ENCODE measurements around the gene KCNK7.

Gene KCNK7

DNA sequence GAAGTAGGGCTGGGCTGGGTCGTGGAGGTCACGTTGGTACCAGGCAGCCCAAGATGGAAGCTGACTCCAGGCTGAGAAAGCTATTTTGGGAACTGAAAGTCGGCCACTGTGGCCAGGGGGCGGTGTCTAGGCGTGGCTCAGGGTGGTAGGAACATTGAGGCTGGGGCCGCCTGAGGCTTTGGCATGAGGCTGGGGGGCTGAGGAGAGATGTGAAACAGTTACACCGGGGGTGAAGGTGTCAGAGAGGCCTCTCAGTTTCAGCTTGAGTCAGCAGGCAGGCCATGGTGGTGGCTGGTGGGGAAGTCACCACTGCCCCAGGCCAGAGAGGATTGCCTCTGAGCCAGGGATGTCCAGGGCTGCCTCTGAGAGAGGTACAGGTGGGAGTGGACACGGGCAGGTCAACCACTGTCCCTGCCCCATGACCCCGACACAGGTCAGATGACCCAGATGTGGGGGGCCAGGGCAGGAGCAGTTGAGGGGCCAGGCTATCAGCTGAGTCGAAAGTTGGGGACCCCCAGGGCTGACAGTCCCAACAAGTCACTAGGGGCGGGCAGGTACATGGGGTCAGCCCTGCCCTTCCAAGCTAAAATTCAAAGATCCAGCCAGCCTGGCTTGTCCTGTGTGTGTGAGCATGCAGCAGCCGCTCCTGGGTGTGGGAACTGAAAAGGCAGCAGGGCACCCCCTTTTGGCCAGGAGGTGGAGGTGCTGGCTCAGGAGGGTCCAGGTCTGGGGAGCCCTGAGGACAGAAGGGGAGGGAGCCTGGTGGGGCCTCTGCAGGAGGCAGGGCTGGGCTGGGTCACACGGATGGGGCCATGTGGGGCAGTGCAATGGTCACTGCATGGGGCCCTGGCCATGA lies 7.2 kb downstream of the KCNK7 start:
- no peak for DNase-seq (ENCODE audit: low read depth, low spot score)

DNA sequence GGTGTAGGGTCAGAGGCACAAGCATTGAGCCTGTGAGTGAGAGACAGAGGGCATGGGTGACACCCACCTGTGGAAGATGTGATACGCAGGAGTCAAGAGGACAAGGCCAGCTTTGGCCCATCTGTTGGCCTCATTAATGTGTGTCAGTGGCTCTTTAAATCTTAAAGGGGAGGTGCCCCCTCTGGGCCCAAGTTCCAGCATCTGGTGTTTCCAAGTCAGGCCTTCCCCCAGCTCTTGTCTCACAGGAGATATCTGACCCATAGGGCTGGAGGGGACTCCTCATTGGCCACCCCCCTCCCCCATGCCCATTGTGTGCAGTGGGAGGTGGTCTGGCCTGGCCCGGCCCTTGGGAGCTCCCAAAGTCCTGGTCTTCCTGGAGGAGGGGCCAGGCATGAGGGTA lies 8.9 kb downstream of the KCNK7 start:
- no peak for DNase-seq (ENCODE audit: low read depth, low spot score)

DNA sequence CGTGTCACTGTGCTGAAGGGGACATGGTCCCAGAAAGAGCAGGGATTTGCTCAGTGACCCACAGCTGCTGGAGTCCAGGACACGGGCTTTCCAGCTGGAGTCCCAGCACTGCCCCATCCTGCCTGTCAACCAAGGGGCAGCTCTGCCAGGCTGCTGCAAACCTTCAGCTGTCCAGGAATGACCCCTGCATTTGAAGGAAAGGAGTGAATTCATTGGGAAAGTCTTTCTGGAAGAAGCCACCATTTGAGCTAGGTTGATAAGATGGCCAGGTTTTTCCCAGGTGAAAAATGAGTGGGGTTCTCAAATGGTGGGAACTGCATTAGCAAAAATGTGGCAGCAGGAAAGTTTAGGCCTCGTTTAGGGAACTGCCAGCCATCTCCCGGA lies 9.4 kb downstream of the KCNK7 start:
- no peak for DNase-seq (ENCODE audit: low read depth, low spot score)

DNA sequence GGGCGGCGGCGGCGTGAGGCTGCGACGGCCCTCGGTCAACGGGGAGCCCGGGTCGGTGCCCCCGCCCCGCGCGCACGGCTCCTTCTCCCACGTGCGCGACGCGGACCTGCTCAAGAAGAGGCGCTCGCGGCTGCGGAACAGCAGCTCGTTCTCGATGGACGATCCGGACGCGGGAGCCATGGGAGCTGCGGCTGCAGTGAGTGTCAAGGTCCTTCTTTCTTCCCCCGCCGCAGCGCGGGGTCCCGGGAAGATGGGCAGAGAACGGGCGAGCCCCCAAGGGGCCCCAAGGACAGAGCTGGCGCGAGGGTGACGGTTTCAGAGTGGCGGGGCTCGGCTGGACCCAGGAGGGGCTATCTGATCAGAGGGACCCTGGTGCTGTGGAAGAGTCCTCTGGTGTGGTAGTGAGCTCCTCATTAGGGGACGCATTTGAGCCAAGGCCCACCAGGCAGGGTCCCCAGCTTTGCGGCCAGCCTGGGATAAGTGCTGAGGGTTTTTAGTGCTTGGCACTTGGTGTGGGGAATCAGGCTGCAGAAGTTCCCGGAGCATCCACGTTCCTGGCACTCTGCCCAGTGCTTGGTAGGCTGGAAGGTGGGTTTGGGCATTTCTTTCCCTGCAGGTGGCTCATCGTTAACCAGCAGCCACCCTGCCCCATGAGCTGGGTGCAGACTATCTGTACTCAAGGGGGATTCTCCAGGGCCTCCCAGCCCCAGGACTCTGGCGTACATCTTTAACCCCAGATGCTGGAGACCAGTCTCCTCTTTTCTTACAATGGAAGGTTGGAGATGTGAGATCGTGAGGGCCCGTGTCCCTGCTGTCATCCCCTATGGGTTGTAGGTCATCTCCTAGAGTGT lies 10.0 kb downstream of the KCNK7 start:
- DNase-seq (ENCODE audit: low read depth, low spot score), result no peak

DNA sequence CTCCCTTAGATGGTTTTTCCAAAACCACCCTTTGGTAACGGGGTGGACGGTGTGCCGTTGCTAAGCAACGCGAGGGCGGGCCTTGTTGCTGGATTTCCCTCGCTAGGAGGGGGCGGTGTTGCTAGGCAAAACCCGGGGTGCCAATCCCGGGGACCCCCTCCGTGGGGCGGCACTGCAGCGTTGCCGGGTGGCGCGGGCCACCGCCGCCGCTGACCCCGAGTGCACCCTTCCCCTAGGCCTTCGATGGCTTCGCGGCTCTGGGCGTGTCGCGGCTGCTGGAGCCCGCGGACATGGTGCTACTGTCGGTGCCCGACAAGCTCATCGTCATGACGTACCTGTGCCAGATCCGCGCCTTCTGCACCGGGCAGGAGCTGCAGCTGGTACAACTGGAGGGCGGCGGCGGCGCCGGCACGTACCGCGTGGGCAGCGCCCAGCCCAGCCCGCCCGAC lies 10.9 kb downstream of the KCNK7 start:
- DNase-seq (ENCODE audit: low read depth, low spot score), result no peak

DNA sequence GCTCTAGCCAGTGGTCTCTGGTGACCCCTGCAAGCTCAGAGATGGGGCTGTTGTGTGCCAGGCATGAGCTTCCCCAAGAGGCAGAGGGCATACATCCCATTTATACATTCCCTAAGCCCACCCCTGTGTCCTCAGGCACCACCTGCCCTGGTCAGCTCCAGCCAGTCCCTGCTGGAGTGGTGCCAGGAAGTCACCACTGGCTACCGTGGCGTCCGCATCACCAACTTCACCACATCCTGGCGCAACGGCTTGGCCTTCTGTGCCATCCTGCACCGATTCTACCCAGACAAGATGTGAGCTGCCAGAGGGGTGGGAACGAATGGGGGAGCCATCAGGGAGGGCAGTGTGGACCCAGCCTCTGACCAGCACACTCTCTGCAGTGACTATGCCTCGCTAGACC lies 11.5 kb downstream of the KCNK7 start:
- DNase-seq (ENCODE audit: low read depth, low spot score), result no peak

DNA sequence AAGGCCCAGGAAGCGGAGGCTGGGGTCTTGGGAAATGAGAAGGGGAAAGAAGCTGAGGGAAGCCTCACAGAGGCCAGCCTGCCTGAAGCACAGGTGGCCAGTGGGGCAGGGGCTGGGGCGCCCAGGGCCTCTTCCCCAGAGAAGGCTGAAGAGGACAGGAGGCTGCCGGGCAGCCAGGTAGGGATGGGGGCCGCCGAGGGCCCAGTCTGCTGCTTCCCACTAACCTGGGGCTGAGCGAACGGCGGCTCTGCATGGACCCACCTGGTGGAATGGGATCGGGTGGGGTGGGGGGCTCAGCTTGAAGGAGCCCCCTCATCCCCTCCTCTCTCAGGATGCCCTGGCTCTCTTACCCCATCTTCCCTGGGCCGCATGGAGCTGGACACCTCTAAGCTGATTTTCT lies 12.0 kb downstream of the KCNK7 start:
- no peak for DNase-seq (ENCODE audit: low read depth, low spot score)

DNA sequence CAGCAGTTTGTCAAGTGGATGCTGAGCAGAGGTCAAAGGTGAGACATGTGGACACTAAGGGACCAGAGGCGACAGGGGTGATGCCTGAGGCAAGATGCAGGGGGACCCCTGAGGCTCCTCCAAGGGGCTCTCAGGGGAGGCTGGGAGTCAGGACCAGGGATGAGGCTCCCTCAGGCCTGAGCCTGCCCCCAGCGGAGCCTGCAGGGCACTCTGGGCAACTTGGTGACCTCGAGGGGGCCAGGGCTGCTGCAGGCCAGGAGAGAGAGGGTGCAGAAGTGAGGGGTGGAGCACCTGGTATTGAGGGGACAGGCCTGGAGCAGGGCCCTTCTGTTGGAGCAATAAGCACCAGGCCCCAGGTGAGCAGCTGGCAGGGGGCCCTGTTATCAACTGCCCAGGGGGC lies 13.7 kb downstream of the KCNK7 start:
- no peak for DNase-seq (ENCODE audit: low read depth, low spot score)

DNA sequence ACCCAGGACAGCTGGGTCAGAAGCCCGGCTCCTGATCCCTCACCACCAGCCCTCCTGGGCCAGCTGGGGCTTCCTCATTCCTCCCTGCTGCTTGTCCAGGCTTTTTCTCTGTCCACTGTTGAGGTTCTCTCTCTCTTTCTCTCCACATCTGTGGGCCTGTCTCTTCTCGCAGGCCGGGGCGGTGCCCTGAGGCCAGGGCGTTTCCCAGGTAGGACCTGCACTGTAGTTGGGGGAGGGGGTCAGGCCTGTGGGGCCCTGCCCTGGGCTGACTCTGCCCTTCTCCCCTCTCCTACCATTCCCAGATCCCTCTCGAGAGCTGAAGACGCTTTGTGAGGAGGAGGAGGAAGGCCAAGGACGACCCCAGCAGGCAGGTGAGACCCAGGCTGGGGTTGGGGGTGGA lies 14.8 kb downstream of the KCNK7 start:
- DNase-seq (ENCODE audit: low read depth, low spot score), result no peak

DNA sequence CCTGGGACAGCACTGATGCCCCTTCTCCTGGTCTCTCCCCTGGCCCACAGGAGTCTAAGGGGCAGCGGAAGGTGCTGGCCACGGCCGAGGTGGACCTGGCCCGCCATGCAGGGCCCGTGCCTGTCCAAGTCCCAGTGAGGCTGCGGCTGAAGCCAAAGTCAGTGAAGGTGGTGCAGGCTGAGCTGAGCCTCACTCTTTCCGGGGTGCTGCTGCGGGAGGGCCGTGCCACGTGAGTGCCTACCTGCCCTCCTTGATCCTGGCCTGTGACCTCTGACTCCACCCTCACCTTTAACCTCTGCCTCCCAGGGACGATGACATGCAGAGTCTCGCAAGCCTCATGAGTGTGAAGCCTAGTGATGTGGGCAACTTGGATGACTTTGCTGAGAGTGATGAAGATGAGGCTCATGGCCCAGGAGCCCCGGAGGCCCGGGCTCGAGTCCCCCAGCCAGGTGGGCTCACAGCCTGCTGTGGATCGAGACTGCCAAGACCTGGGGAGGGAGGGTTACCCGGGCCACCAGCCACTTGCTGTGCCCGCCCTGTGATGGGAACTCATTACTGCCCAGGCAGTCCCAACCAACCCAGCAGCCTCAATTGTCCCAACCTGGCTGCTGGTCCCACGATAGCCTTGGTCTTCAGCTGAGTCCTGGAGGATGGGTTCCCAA lies 15.4 kb downstream of the KCNK7 start:
- DNase-seq (ENCODE audit: low read depth, low spot score), result no peak

DNA sequence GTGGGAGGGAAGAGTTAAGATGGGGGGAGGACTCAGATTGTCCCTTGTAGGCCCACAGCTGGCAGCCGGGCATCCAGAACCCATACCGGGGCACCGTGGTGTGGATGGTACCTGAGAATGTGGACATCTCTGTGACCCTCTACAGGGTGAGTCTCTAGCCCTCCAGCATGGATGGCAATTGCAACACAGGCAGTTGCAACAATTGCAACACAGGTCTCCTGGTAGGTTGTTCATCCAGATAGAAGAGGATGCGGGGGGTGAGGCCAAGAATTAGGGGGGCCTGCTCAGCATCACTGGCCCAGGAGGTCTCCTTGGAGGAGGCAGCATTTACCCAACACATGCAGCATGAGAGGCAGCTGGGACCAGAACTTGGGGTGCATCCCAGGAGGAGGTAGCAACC lies 16.3 kb downstream of the KCNK7 start:
- DNase-seq (ENCODE audit: low read depth, low spot score), result no peak

DNA sequence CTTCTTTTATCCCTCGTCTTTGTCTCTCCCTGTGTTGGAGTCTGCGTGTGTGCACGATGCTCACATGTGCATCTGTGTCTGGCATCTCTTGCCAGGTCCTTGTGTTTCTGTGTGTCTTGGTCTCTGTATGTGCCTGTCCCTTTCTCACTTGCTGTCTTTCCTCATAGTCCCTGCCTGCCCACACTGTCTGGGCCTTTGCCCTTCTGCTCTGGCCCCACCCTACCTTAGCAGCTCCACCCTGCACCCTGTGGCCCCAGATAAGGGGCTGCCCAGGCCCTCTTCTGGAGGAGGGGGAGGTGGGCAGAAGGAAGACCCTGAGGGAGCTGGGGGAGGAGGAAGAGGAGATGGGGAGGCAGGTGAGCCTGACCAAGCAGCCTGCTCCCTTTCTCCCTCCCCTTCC lies 16.9 kb downstream of the KCNK7 start:
- DNase-seq (ENCODE audit: low read depth, low spot score), result no peak

DNA sequence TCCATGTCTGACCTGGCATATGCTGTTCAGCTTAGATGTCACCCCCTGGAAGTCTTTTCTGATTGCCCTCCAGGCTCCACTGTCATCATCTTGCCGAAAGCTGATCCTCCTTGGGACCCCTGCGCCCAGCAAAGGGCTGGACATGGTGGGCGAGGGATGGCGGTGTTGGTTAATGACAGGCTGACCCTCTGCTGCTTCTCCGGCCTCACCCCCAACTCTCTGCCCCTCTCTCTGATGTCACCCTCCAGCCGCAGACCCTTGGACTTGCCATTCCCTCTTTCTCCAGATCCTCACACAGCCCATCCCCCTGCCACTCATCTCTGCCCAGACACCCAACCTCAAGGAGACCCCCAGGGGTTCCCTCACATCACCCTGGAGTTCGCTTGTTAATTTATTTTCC lies 17.5 kb downstream of the KCNK7 start:
- no peak for DNase-seq (ENCODE audit: low read depth, low spot score)

DNA sequence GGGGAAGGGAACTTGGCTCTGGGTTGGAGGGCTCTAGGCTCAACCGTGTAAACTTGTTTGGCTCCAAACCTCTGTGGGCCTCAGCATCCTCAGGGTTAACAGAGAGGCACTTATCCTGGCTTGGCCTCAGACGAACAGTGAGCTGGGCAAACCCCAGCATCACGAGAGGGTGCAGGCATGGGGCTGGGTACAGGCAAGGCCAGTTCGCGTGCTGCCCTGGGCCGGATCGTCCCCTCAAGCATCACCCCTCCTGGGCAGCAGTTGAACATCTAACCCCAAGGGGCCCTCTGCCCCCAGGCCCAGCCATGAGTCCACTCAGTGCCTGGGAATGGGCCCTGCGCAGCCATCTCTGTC lies 17.9 kb downstream of the KCNK7 start:
- no peak for DNase-seq (ENCODE audit: low read depth, low spot score)

DNA sequence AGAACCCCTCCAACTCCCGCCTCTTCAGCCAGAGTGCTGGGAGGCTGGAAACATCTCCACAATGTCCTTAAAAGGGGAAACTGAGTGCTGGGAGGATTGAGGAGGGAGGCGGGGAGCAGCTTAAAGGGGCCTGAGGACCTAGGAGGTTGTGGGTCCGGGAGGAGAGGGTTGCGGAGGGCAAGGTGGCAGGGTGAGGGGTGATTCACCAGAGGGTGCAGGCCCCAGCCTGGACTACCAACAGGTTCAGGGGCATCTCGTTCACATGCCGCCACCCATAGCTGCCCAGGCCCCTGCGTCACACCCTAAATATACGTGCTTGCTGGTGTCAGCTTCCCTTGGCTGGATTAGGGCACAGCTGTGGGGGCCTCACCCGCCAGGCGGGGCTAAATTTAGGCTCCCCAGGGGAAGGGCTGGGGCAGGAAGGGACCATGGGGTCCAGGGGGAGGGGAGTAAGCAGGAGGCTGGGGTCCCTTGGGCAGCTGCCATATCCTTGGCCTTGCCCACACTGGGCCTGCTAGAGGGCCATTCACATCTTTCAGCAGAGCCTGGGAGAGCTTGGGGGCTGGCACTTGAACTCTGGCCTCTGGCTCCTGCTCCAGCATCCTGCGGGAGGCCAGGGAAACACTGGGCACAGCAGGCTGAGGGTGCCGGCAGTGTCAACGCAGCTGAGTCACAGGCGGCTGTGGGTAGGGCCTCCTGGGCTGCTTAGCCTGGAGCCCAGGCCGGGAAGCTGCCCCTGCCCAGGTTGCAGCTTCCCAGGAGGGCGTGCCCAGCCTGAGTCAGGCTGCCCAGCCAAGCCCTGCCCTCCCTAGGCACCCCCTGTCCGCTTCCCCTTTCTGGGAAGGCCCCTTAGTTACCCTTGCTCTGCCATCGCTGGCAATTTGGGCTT lies 18.5 kb downstream of the KCNK7 start:
- no peak for DNase-seq (ENCODE audit: low read depth, low spot score)

DNA sequence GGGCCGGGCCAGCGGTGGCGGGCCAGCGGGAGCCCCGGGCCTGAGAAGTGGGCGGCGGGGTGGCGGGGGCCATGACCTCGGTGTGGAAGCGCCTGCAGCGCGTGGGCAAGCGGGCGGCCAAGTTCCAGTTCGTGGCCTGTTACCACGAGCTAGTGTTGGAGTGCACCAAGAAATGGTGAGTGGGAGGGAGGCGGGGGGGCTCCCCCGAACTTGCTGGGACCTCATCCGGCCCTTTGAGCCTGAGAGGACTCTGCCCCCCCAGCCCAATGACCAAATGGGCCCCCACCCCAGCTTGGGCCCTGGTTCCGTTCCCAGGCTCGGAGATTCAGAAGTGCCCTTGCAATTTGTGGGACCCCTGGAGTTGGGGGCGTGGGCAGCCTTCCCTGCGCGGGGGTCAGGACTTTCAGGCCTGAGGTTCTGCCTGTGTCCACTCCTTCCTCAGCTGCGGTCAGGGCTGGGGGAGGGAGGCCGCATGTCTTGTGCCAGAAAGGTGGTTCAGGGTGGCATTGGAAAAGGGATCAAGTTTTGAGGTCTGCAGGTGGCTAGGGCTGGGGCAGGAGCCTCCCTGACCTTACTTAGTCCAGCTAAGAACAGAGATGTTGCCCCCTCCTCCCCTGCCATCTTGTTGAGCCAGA lies 19.3 kb downstream of the KCNK7 start:
- no peak for DNase-seq (ENCODE audit: low read depth, low spot score)

DNA sequence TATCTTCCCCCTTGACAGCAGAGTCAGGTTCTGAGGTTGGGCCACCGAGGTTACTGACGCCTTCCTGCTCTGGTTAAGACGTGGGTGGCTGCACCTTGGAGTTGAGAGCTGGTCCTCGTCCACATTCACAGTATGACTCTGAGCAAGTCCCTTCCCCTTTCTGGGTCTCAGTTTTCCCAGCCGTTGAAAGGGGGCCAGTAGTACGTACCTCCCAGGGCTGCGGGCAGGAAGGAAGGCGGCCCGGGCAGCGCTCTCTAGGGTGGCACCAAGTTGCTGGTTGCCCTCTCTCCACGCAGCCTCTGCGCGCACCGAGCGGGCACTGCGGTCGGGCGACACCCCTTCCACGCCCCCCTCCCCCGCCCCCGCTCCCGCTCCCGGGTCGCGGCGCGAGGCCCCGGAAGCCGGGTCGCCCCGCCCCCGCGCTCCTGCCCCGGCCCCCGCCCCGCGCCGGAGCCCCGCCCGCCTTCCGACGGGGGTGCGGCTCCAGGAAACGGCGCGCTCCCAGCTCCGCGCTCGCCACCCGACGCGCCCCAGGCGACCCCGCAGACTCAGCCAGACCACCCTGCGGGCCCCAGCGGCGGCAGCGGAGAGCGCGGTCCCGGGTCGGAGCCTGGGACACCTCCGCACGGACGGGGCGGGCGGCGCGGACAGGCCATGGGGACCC lies 19.9 kb downstream of the KCNK7 start, which contains the start of gene EHBP1L1:
Gene EHBP1L1, plus strand, starts transcription at position 486 of the 664 bp plus-strand sequence. CDS start 250 bp downstream, outside the sequence.
- no peak for DNase-seq (ENCODE audit: low read depth, low spot score)

DNA sequence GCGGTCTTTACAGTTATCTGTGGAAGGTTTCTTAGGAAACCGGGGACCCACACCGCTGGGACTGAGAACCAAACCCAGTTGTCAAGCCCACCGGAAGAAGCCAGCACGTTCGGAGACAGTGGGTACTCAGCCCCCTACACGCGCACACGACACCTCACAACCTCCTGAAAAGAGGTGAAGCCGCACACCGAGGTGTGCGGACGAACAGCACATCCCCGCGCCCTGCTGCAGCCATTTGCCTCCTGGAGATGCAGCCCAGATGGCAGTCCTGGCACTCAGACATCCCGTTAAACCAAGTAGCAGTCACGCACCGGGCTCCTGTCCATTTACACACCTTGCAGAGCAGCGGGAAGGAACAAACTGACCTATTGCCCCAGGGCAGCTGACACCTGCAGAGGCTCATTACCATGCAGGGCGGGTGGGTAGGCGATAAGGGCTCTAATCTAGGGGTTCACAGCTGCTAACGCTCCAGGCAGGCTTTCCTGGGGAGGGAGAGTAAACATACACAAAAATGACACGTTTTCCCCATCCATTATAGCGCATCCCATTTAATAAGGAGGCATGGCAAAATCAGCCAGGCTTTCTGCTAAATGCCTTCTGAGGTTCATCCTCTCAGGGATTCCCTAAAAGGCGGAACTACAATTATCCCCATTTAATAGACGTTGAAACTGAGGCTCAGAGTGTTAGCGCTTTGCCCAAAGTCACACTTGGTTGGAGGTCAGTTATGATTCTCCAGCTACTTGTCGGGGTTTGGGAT lies 20.6 kb downstream of the KCNK7 start:
- DNase-seq (ENCODE audit: low read depth, low spot score), result no peak

DNA sequence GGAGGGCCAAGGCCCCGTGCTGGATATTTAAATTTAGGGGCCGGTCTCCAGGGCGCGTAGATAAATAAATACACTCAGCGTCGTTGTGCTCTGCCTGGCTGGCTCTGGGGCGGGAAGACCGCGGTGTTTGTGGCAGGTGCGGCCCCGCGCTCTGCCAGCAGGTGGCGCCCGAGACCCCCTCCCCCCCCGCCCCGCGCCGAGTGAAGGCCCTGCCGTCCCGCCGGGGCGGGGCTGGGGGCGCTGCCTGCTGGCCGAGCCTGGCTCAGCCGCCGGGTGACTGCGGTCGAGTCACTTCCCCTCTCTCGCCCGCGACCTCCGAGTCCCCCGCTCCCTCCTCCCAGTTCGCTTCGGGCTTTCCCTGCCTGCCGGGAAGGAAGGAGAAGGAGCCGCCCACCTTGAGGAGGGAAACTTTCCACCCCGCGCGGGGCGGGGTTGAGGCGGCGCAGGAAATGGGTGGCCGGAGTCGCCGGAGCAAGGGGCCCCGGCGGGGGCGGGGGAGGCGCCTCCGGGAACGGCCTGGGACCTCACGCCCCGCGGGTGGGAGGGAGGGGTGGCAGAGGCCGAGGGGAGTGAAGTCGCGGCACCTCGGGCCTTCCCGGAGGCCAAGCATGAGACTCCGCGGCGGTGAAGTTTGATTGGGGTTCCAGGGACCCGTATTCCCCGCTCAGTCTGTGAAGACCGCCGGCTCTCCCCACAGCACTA lies 21.3 kb downstream of the KCNK7 start:
- DNase-seq (ENCODE audit: low read depth, low spot score), result no peak
